HL-60/S4 treated with retinoic acid at 250 ng/mL for 4 days and 3 days (cell line): Measurements from ENCODE around the gene TTLL5.
"Not testable (repeated sequence)": the region's sequence is repeated elsewhere in the genome, so short reads cannot be mapped to it uniquely, and the experiment has no call there.

Experiments used
- in situ Hi-C: fragments of 300-500 bp; cut with MboI; formaldehyde crosslinking; loops from 2 replicates; pipeline ENCODE4 v1.7.0; 2022; ENCODE audit warnings: low sequenced_read_pairs

Gene TTLL5

DNA sequence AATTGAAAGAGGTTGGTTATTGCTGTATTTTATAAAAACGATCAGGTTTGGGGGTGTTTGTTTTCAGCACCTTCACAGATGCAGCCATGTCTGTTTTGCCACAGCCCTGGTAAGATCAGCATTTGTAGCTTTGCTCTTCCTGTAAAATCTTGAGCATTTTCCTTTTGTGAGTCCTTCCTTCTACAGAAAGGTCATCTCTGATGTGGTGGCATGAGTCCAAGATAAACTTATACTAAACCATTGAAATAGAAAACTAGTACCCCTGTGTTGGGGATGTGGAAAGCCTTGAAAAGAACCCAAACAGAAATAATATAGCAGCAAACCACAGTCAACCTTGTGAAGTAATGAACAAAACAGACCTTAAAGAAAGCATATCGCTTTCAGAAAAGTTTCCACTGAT lies 235.3 kb downstream of the TTLL5 start:
- in situ Hi-C loops, result no loop called here

DNA sequence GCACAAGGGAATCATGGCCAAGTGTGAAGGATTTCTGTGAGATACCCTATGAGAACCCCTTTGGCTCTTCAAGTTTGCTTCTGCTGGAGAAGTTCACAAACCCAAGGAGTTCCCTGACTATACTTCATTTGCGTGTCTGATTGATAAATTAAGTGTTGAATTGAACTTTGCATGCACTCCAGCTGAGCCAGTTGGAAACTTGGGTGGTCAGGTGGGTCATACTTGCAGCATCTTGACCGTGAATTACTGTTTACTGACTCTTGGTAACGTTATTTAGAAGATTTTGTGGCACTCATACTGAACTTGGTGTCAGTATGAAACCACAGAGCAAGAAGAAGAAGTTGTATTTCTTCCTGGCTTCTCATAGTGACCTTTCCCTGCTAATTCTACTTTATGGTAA lies 243.3 kb downstream of the TTLL5 start:
- in situ Hi-C loops, result no loop called here

DNA sequence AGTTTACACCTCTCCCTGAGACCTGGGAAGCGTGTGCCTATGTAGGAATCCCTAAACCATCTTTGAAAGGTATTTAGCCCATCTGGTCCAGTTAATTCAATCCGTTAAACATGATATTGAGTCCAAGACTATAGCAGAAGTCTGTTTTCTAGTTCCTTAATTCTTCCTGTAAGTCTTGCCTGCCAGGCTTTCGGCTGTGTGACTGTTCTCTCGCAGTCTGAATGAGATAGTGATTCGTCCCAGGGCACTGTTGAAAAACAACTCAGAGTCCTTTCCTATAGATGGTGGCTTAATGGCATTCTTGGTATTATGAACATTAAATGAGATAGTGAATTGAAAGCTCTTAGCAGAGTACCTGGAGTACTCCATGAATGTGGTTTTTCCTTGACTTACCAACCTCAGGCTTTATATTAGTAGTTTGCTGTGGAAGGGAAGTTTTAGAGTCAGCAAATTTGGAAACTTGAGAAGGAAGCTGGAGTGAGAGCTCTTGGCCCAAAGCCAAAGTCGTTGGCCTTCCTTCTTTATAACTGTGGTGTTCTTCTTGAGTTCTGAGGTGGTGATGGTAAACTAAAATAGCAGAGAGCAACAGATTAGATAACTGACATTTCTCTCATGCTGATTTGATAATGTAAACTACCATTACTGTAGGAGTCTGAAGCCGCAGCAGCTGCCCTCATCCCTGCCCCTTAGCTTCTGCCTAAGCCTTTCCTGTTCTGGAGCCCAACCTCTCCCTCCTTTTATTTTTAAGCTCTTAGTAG lies 244.3 kb downstream of the TTLL5 start:
- in situ Hi-C loops, result no loop called here

DNA sequence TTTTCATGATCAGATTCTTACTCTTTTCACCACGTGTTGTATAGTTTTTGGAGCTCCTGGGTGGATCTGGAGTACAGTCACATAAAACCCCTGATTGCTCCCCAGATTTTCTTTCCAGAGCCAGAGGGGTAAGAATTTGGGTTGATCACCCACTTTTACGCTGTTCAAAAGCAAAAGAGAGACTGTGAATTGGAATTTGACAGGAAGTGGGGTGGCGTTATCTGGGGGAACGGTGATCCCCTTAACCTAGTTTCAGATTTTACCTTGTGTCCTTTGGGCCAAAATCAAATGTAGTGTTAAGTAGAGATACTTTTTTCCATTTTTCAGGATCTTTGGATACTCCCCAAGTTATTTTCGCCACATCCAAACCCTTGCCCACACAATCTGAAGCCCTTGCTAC lies 245.2 kb downstream of the TTLL5 start:
- in situ Hi-C loops, result no loop called here

DNA sequence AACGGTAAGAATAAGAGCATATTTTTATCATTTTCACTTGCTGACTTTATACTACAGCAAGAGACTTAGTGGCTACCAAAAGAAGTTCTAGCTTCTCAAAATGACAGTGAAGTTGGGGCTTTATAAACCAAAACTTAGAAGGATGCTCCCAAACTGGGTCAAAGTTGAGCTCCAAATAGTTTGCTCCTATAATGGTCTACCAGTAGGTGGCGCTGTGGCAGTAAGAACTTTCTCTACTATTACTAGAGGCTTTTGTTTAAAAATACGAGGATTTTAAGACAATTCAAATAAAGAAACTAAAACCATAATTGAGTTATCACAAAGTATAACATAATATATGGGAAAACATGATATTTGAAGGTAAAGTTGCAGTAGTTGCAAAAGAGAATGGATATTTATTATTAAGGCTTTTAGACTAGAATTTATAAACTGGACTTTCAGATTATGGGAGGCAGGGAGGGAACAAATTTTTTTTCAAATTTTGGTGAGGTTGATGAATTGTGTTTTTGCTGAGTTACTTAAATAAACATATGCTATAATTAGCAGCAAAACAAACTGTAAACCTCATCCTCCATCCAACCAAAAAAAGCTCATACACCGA lies 245.7 kb downstream of the TTLL5 start:
- in situ Hi-C loops, result no loop called here

DNA sequence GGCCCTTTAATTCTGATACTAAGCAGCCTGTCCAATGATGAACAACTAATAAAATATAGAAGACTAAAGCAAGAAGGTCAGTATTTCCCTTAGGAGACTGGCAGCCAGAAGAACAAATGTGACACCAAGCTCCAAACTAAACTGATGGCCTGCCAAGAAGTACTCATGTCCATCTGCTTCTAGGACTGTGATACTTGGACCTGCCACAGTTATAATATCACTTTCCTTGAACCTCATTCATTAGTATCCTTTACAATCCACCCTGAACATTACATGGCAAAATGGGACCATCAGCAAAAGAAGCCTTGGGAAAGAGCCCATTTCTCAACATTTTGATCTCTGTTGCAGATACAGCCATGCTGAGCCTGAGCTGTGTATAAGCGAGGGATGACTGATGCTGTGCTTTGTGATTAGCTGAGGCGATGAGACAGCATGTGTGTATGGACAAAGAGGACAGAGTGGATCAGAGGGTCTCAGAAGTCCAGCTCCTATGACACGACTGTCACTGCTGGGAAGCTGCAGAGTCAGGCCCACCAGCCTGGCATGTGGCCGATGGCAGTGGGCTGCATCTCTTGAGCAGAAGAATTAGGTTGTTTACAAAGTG lies 246.8 kb downstream of the TTLL5 start:
- in situ Hi-C loops, result no loop called here

DNA sequence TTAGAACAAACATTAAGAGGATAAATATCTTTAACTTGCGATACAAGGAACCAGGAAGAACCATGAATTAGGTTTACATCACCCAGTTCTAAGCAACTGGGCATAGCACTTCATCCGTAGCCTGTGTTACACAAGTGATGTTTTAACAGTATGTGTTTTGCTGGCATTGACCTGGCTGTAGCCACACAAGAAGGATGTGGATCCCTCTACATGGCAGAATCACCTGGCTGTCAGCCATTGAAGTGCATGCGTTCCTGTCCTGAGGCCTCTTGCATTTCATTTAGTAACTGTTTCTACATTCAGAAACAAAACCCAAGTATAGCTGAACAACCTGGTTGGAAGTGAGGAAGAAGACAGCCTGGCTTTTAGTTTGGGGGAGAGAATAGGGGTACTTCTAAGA lies 248.6 kb downstream of the TTLL5 start:
- in situ Hi-C loops, result no loop called here

DNA sequence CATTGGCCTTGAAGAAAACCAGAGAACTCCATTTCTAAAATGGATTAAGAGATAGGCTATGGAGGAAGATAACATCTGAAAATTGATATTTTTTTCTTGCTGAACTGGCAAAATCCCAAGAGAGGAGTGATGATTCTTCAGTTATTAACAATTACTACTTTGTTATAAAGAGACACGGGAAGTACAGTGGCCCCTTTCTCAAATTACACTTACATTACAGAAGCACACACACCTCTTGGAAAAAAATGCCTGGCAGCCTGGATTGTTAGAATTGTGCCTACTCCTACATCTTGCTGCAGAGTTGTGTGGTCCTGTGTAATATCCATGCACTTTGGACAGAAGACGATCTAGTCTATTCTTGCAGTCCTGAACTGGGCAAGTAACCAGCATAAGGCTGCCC lies 249.0 kb downstream of the TTLL5 start:
- in situ Hi-C loops, result no loop called here

DNA sequence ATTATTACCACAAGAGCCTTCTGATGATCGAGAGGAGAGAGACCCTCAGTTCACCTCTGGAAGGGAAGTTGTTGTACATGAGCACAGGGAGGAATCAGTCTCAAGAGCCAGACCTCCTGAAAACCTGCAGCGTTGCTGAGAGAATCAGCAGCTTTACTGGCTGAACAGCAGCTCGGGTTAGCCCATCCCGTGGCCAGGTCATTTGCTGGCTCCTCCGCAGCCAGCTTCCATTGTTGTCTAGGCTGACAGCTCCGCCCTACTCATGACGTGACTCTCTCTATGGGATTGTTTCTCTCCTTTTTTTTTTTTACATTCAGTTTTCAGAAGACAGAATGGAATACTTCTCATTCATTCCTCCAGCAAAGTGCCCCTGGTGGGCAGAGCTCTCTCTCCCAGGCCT lies 250.8 kb downstream of the TTLL5 start:
- in situ Hi-C loops, result no loop called here

DNA sequence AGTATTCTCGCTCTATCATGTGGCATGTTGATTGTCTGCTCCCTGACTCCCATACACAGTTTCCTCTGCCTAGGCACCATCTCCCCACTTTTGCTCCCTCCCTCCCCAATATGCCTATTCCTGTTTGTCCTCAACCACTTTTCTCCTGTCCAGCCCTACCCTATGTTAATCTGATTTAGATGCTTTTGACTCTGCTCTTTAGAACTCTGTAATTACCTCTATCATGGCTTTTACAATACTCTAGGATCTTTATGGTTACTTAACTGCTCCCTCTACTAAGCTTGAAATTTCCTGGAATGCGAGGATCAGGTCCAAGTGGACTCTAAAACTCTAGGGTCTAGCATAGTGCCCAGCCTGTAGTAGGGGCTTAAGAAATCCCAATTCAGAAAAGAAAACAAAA lies 252.1 kb downstream of the TTLL5 start:
- in situ Hi-C loops, result no loop called here

DNA sequence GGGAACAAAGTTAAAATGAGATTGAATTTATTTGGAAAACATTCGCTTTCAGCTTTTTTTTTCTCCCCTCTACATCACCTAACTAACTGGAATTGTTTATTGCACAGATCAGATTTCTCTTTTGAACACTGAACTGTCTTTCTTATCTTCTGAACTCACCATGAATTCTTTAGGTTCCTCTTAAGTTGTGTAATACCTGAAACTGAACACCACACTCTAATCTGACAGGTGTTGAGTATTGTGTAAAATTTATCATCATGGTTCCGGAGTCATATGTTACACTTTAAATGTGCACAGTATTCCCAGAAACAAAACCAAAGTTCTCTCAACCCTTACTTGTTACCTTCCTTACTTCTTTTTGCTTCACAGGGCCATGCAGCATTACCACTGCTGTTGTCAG lies 254.0 kb downstream of the TTLL5 start:
- in situ Hi-C loops, result no loop called here

DNA sequence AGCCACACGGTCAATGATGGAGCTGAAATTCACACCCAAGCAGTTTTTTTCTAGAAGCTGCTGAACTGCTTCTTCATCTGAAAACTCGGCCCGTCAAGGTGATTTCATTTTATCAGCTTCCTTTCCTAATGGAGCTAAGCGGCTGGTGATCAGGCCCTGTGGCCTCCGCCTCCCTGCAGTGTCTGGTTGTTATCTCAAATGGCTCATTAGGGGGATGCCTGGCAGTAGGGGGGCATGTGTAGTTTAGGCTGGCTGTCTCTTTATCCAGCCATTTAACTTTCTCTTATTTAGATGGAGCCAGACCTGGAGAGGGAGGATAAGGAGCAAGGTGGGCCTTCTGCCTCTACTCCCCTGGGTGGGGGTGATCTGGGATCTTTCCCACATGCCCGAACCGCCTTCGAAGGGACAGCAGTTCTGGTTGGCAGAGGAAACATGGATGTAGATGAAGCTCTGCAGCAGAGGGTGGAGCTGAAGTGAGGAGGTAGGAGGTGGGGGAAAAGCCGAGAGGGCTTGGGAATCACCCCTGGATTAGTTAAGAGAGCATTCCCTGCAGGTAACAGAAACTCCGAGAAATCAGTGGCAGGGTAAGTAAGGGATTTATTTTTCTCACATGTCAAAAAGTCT lies 256.4 kb downstream of the TTLL5 start:
- in situ Hi-C loops, result no loop called here

DNA sequence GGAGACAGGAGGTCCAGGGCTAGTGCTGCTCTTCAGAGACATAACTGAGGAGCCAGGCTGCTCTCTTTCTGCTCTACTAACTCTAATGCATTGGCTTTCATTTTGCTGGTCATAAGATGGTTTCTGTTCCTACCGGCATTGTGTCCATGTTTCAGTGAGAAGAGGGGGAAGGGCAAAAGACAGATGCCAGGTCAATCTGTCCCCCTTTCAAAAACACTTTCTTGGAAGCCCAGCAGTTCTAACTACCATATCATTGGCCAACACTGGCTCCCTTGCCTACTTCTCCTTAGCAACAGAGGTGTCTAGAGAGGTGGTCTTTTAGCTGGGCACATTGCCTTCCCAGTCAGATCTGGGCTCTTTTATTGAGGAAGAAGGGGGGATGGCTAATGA lies 256.9 kb downstream of the TTLL5 start:
- in situ Hi-C loops, result no loop called here

DNA sequence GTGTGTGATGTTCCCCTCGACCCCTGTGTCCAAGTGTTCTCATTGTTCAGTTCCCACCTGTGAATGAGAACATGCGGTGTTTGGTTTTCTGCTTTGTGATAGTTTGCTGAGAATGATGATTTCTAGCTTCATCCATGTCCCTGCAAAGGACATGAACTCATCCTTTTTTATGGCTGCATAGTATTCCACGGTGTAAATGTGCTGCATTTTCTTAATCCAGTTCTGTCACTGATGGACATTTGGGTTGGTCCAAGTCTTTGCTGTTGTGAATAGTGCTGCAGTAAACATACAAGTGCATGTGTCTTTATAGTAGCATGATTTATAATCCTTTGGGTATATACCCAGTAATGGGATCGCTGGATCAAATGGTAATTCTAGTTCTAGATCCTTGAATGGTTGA lies 259.4 kb downstream of the TTLL5 start:
- in situ Hi-C loops, result not testable (repeated sequence)

DNA sequence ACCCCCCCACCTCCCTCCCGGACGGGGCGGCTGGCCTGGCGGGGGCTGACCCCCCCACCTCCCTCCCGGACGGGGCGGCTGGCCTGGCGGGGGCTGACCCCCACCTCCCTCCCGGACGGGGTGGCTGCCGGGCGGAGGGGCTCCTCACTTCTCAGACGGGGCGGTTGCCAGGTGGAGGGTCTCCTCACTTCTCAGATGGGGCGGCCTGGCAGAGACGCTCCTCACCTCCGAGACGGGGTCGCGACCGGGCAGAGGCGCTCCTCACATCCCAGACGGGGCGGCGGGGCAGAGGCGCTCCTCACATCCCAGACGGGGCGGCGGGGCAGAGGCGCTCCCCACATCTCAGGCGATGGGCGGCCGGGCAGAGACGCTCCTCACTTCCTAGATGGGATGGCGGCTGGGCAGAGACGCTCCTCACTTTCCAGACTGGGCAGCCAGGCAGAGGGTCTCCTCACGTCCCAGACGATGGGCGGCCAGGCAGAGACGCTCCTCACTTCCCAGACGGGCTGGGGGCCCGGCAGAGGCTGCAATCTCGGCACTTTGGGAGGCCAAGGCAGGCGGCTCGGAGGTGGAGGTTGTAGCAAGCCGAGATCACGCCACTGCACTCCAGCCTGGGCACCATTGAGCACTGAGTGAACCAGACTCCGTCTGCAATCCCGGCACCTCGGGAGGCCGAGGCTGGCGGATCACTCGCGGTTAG lies 264.2 kb downstream of the TTLL5 start:
- in situ Hi-C loops, result not testable (repeated sequence)

DNA sequence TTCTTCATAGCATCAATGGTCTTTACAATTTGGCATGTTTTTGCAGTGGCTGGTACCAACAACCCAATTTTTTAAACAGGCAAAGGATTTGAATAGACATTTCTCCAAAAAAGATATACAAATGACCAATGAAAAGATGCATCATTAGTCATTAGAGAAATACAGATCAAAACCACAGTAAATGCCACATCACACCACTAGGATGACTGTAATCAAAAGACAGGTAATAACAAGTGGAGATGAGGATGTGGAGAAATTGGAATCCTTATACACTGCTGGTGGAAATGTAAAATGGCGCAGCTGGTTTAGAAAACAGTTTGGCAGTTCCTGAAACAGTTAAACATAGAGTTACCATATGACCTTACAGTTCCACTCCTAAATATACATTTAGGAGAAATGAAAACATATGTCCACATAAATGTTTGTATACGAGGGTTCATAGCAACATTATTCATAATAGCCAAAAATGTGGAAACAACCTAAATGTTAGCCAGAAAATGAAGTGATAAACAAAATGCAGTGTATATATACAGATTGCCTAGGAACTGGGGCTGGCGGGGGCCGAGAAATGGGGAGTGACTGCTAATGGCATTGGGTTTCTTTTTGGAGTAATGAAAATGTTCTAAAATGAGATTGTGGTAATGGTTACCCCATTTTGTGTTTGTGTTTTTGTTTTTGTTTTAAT lies 265.5 kb downstream of the TTLL5 start:
- in situ Hi-C loops, result no loop called here

DNA sequence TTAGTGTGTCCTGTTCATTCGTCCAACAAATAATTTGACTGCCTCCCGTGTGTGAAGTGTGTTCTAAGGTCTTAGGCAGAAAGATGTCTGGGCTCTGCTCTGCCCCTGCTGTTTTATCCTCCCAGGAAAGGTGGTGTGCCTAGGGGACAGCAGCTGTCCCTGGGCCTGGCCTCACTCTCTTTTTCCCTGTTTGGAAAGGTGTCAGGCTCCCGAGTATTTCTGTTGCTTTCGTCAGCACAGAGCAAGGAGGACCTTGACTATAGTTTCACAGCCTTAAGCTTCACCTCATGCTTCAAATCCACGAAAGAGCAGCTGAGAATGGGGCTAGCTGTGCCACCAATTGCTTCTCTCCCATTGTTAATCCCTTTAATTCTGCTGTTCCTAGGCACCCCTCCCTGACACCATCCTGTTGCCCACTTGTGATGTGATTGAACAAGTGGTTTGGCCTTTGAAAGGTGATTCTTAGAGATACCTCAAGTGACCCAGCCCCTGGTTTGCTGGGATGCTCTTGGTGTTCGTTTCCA lies 266.6 kb downstream of the TTLL5 start:
- in situ Hi-C loops, result no loop called here

DNA sequence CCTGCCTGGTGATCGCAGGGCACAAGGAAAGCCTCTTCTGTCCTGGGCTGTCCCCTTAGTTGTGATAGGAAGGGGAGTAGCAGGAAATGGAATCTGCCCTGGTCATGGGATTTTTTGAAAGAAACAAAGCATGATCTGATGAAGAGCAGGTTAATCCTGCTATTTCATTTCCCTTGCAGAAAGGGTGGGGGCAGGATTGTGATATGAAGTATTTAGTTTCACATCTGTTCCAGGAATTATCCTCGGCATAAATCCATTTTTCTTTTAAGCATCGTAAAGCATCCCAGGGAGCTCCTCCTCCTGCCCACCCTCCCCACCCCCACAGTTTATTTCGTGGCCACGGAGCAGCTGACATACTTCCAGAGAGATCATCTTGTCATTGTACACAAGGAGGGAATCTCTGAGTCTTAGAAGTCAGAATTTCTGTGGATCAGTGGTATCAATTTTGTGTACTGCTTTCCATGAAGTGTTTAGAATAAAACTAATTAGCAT lies 267.7 kb downstream of the TTLL5 start:
- in situ Hi-C loops, result no loop called here

DNA sequence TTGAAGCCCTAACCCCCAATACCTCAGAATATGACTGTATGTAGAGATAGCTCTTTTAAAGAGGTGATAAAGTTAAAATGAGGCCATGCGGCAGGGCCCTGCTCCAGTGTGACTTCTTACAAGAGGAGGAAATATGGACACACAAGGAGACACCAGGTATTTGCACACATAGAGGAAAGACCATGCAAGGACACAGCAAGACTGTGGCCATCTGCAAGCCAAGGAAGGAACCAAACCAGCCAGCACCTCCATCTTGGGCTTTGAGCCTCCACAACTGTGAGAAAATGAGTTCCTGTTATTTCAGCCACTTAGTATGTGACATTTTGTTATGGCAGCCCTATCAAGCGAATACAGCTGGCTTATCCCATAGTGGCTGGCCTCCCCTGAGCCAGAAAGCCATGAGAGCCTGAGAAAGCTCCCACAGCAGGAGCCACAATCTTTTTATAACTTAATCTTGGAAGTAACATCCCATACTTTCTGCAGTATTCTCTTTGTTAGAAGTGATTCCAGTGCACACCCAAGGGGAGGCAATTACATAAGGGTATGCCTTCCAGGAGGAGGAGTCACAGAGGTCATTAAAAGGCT lies 272.8 kb downstream of the TTLL5 start:
- in situ Hi-C loops, result no loop called here

DNA sequence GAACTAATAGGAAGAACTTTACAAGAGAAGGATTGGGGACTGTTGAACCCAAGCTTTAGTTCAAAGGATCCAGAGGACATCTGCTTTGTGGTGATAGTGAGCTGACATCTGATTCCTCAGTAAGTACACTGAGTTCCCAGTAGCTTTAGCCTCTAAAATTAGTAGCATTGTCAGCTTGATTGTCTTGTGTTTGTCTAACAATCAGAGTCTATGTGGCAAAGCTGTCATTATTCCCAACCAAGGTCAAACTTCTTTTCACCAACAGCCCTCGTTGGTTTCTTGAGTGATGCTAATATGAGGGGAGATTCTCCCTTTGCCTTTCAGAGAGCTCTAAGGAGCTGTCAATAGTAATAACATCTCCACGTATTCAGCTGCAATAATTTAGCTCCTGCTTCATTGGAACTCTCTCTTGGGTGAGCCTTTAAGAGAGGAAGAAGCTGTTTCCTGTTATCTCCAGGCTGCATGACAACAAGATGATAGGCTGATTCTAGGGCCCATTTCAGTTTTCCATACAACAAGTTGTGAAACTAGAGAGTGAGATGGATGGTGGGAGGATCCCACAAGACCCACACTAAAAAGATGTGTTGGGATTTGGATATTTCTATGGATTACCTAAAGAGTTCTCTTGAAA lies 274.1 kb downstream of the TTLL5 start:
- in situ Hi-C loops, result no loop called here
